ENCODE results near the gene RANBP17. TPM values are rescaled to one million over a fixed set of nuclear protein-coding genes. Genes with fewer than 3 reads are reported as not detected.
A peak's percentile ranks its signal among the peaks of the same experiment; 100 is the strongest.
"Not testable (repeated sequence)": the region's sequence is repeated elsewhere in the genome, so short reads cannot be mapped to it uniquely, and the experiment has no call there.

The RANBP17 gene
- total RNA-seq, 1 donor from 2014 or later: 32.8 TPM

DNA sequence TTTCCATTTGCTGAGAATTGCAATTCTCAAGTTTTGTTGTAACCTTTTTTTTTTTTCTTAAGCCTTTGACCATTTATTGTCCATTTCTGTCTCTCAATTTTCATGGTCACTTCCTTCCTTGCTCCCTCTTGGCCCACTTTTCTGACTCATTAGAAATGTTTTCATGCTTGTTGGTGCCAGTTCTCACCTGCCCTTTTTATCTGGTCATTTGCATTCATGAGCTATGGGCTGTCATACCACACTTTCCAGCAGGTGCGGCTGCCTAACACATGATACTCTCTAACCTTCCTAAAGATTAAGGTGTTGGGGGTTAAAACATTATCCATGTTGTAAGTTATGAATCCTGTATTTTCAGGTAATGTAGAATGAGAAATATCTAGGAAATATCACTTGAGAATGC is 296.8 kb downstream of the RANBP17 start:
- TF ChIP-seq, protein P1, sequence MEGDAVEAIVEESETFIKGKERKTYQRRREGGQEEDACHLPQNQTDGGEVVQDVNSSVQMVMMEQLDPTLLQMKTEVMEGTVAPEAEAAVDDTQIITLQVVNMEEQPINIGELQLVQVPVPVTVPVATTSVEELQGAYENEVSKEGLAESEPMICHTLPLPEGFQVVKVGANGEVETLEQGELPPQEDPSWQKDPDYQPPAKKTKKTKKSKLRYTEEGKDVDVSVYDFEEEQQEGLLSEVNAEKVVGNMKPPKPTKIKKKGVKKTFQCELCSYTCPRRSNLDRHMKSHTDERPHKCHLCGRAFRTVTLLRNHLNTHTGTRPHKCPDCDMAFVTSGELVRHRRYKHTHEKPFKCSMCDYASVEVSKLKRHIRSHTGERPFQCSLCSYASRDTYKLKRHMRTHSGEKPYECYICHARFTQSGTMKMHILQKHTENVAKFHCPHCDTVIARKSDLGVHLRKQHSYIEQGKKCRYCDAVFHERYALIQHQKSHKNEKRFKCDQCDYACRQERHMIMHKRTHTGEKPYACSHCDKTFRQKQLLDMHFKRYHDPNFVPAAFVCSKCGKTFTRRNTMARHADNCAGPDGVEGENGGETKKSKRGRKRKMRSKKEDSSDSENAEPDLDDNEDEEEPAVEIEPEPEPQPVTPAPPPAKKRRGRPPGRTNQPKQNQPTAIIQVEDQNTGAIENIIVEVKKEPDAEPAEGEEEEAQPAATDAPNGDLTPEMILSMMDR (IDR thresholded peaks at IDR 0.05; ENCODE audit: unreplicated experiment): no peak

DNA sequence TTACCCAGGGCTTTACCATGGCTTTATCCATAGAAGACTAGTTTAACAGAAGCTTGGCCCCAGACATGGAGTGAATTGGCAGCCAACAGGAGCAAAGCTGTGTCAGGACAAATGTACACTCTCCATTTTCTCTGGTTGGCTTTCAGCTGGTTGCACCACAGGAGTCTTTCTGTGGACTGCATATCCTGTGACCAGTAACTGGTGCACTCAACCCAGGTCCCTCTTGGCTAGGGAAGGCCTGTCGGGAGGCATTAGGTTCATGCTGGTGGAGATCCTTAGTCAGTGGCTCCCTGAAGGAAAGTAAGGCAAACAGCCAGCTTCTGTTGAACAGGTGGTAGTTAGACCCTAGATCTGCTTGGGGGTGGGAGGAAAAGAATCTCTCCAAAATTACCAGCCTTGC is 300.3 kb downstream of the RANBP17 start:
- DNase-seq (ENCODE audit: low spot score, unreplicated experiment): no peak
- TF ChIP-seq, protein P1 (IDR thresholded peaks at IDR 0.05; ENCODE audit: unreplicated experiment): no peak
- Mint-ChIP-seq H3K36me3 (ENCODE audit: insufficient read depth) (no peaks in the 10 kb centered on the region), H3K4me1 (ENCODE audit: low read depth) (peaks cover 3% of the 10 kb centered on the region), H3K27ac (no peak overlapping the region), H3K4me3 (ENCODE audit: low read depth) (no peak overlapping the region), H3K27me3 (no peaks in the 10 kb centered on the region), H3K9me3 (ENCODE audit: low read depth) (no peaks in the 10 kb centered on the region)

More for the DNA sequence above, 296.8 kb downstream of the RANBP17 start:
- no peak overlapping the region for H3K4me3 Mint-ChIP-seq (ENCODE audit: low read depth)
- H3K36me3 Mint-ChIP-seq (ENCODE audit: insufficient read depth): no peaks in the 10 kb centered on the region
- H3K27ac Mint-ChIP-seq: no peak overlapping the region
- no peaks in the 10 kb centered on the region for H3K9me3 Mint-ChIP-seq (ENCODE audit: low read depth)
- no peaks in the 10 kb centered on the region for H3K4me1 Mint-ChIP-seq (ENCODE audit: low read depth)
- no peaks in the 10 kb centered on the region for H3K27me3 Mint-ChIP-seq
- DNase-seq (ENCODE audit: low spot score, unreplicated experiment): no peak

DNA sequence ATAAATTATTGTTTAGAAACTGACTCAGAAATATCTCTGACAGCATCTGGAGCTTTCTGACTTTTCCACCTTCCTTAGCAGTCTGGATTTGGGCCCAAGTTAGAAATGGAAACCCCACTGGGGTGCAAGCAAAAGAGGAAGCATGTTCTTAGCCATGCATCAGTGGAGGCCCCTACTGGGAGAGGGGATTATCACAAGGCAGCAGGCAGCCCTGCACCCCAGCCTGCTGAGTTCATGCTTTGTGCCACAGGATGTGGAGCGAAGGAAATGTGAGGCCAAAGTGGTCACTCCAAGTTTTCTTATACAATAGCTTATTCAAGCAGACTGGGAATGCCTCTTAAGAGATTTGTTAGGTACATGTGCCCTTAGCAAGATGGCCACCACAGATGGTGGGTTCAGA is 300.8 kb downstream of the RANBP17 start:
- H3K4me3 Mint-ChIP-seq (ENCODE audit: low read depth): no peak overlapping the region
- no peaks in the 10 kb centered on the region for H3K27me3 Mint-ChIP-seq
- no peaks in the 10 kb centered on the region for H3K36me3 Mint-ChIP-seq (ENCODE audit: insufficient read depth)
- TF ChIP-seq, protein P1 (IDR thresholded peaks at IDR 0.05; ENCODE audit: unreplicated experiment): peak; percentile 47
- H3K9me3 Mint-ChIP-seq (ENCODE audit: low read depth): no peaks in the 10 kb centered on the region
- H3K4me1 Mint-ChIP-seq (ENCODE audit: low read depth): peaks cover 3% of the 10 kb centered on the region
- no peak overlapping the region for H3K27ac Mint-ChIP-seq
- DNase-seq (ENCODE audit: low spot score, unreplicated experiment): no peak

DNA sequence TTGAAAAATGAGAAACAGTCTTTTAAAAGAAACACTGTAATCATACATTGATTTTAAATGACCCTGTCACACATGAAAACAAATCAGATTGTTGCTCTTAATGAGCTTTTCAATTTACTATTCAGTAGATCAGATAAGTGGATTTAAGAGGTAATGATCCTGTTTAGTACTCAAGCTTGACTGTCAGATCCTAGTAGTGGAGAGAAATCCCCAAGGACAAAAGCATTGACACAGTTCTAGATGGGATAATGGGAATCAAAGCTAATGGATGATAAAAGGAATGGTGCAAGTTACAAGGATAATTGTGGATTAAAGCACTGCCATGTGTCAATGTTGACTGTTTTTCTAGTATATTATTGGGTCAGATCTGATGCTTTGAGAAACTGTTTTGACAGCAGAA is 304.9 kb downstream of the RANBP17 start:
- H3K27me3 Mint-ChIP-seq: no peaks in the 10 kb centered on the region
- no peaks in the 10 kb centered on the region for H3K36me3 Mint-ChIP-seq (ENCODE audit: insufficient read depth)
- DNase-seq (ENCODE audit: low spot score, unreplicated experiment): no peak
- H3K4me3 Mint-ChIP-seq (ENCODE audit: low read depth): no peak overlapping the region
- H3K27ac Mint-ChIP-seq: no peak overlapping the region
- TF ChIP-seq, protein P1 (IDR thresholded peaks at IDR 0.05; ENCODE audit: unreplicated experiment): no peak
- H3K4me1 Mint-ChIP-seq (ENCODE audit: low read depth): peaks cover 3% of the 10 kb centered on the region
- H3K9me3 Mint-ChIP-seq (ENCODE audit: low read depth): no peaks in the 10 kb centered on the region

DNA sequence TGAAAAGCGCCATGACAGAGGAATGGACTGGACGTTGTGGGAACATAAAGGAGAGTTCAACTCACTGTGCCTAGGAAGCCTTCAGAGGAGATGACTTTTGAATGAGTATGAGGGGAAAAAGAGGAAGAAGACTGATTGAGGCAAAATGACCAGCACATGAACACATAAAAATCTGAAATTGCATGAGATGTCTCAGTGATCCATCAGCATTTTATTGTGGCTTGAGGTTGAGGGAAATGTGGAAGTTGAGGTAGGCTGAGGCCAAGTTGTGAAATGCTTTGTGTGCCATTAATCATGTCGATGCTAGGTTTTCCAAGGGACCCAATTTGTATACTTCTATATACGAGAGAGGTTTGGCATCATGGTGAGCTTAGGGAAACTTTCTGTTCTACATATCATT is 306.4 kb downstream of the RANBP17 start:
- Mint-ChIP-seq H3K9me3 (ENCODE audit: low read depth) (no peaks in the 10 kb centered on the region), H3K4me3 (ENCODE audit: low read depth) (no peak overlapping the region), H3K27me3 (no peaks in the 10 kb centered on the region), H3K4me1 (ENCODE audit: low read depth) (peaks cover 3% of the 10 kb centered on the region), H3K36me3 (ENCODE audit: insufficient read depth) (no peaks in the 10 kb centered on the region), H3K27ac (no peak overlapping the region)
- no peak for DNase-seq (ENCODE audit: low spot score, unreplicated experiment)
- TF ChIP-seq, protein P1 (IDR thresholded peaks at IDR 0.05; ENCODE audit: unreplicated experiment): no peak

DNA sequence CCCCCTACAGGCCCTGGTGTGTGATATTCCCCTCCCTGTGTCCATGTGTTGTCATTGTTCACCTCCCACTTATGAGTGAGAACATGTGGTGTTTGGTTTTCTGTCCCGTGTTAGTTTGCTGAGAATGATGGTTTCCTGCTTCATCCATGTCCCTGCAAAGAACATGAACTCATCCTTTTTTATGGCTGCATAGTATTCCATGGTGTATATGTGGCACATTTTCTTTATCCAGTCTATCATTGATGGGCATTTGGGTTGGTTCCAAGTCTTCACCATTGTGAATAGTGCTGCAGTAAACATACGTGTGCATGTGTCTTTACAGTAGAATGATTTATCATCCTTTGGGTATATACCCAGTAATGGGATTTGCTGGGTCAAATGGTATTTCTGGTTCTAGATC is 313.1 kb downstream of the RANBP17 start:
- peaks cover 13% of the 10 kb centered on the region for H3K9me3 Mint-ChIP-seq (ENCODE audit: low read depth)
- H3K27me3 Mint-ChIP-seq; H3K27ac Mint-ChIP-seq; H3K4me3 Mint-ChIP-seq (ENCODE audit: low read depth); DNase-seq (ENCODE audit: low spot score, unreplicated experiment); H3K4me1 Mint-ChIP-seq (ENCODE audit: low read depth): not testable (repeated sequence)
- H3K36me3 Mint-ChIP-seq (ENCODE audit: insufficient read depth): peaks cover 12% of the 10 kb centered on the region

Data from progenitor cell of endocrine pancreas (in vitro differentiated cells).